Measurements from ENCODE around the gene TEKTIP1. TPM values are rescaled to one million over a fixed set of nuclear protein-coding genes. Genes with fewer than 3 reads are reported as not detected.

The TEKTIP1 gene
- total and polyA plus RNA-seq, 2 donors (not counting 1 experiment from before 2014, with no cell fraction given): 6.3 to 17.3 TPM

- peaks cover 0 to 34% of the 10 kb centered on the region in 2 experiments for H3K36me3 ChIP-seq (replicated peaks in 1 of 2; ENCODE audit: control extremely low read depth in 1 of 2, control insufficient read depth in 1 of 2, extremely low read depth in 1 of 2, insufficient read depth in 2 of 2, low read length in 1 of 2)
- Mint-ChIP-seq H3K9me3 (ENCODE audit: insufficient read depth) (no peaks in the 10 kb centered on the region), H3K27ac (no peak overlapping the region), H3K4me3 (no peak overlapping the region), H3K4me1 (peaks cover 1% of the 10 kb centered on the region), H3K27me3 (no peaks in the 10 kb centered on the region)
- no peaks in the 10 kb centered on the region for H3K4me1 ChIP-seq (ENCODE audit: control insufficient read depth in 2 of 2, insufficient read depth in 2 of 2, low read length in 2 of 2)
- H3K4me3 ChIP-seq (ENCODE audit: control extremely low read depth in 1 of 5, extremely low read depth in 1 of 5, insufficient read depth in 1 of 5, low read depth in 2 of 5, low read length in 4 of 5): no peak overlapping the region
- H4K20me1 ChIP-seq (ENCODE audit: control insufficient read depth, insufficient read depth, low read length, poor library complexity, severe bottlenecking): no peaks in the 10 kb centered on the region
- no peak overlapping the region for H2AFZ ChIP-seq (ENCODE audit: insufficient read depth, low read depth, low read length, poor library complexity, severe bottlenecking)
- no peak overlapping the region for H3K4me2 ChIP-seq (replicated peaks; ENCODE audit: low read depth, low read length, poor library complexity, severe bottlenecking)
- H3K27ac ChIP-seq (ENCODE audit: low read length in 2 of 2): no peak overlapping the region
- no peak for TF ChIP-seq CTCF (IDR thresholded peaks at IDR 0.05)
- no peak for TF ChIP-seq EZH2 (IDR thresholded peaks at IDR 0.05; ENCODE audit: borderline replicate concordance, insufficient read depth, low read depth, low read length, poor library complexity, severe bottlenecking)
- ChIA-PET POLR2A (no interaction called here), CTCF (no interaction called here)
- no peak for DNase-seq
- H3K79me2 ChIP-seq (ENCODE audit: control insufficient read depth, insufficient read depth, low read length): peaks cover 11% of the 10 kb centered on the region
- H3K9me3 ChIP-seq (ENCODE audit: control extremely low read depth in 1 of 3, control insufficient read depth in 2 of 3, insufficient read depth in 1 of 3, low read length in 2 of 3): no peaks in the 10 kb centered on the region
- intact Hi-C loops (cut with micrococcal nuclease): no loop called here
- ATAC-seq (ENCODE audit: low read depth): no peak
- 98% methylated on average over 12 of the region's 16 CpGs for WGBS (ENCODE audit: insufficient coverage)
- H3K9ac ChIP-seq (ENCODE audit: low read length): no peak overlapping the region
- no peaks in the 10 kb centered on the region for H3K27me3 ChIP-seq (replicated peaks in 1 of 4; ENCODE audit: control extremely low read depth in 1 of 4, control insufficient read depth in 3 of 4, insufficient read depth in 4 of 4, low read length in 3 of 4)
Measured at GRCh38 chr19:3492919-3493318, 46.1 kb upstream of the TEKTIP1 start.

DNA sequence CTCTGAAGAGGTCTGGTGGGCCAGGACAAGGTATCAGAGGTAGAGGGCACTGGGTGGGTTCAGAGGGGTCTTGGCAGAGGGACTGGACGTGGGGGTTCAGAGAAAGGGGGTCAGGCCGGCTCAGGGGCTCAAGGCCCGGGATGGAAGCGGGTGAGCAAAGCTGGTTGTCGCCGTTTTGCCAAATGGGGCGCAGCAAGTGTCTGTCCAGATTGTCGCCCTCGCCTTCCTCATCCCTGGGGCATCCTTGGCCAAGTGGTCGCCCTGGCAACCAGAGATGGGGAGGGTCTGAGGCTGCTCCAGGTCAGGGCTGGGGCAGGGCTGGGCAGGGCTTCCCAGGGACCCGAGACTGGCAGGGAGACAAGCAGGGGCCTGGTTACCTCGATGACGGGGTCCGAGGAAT, 45.3 kb upstream of the TEKTIP1 start:
- H3K9me3 Mint-ChIP-seq (ENCODE audit: insufficient read depth): no peaks in the 10 kb centered on the region
- peaks cover 2% of the 10 kb centered on the region for H3K4me1 Mint-ChIP-seq
- Histone ChIP-seq H3K79me2 (ENCODE audit: control insufficient read depth, insufficient read depth, low read length) (peaks cover 18% of the 10 kb centered on the region), H3K9ac (ENCODE audit: low read length) (no peak overlapping the region), H3K27ac (ENCODE audit: low read length in 2 of 2) (no peak overlapping the region), H3K4me1 (ENCODE audit: control insufficient read depth in 2 of 2, insufficient read depth in 2 of 2, low read length in 2 of 2) (no peaks in the 10 kb centered on the region), H3K27me3 (replicated peaks in 1 of 4; ENCODE audit: control extremely low read depth in 1 of 4, control insufficient read depth in 3 of 4, insufficient read depth in 4 of 4, low read length in 3 of 4) (no peaks in the 10 kb centered on the region), H2AFZ (ENCODE audit: insufficient read depth, low read depth, low read length, poor library complexity, severe bottlenecking) (no peak overlapping the region), H3K9me3 (ENCODE audit: control extremely low read depth in 1 of 3, control insufficient read depth in 2 of 3, insufficient read depth in 1 of 3, low read length in 2 of 3) (no peaks in the 10 kb centered on the region), H3K4me2 (replicated peaks; ENCODE audit: low read depth, low read length, poor library complexity, severe bottlenecking) (no peak overlapping the region), H4K20me1 (ENCODE audit: control insufficient read depth, insufficient read depth, low read length, poor library complexity, severe bottlenecking) (no peaks in the 10 kb centered on the region), H3K36me3 (replicated peaks in 1 of 2; ENCODE audit: control extremely low read depth in 1 of 2, control insufficient read depth in 1 of 2, extremely low read depth in 1 of 2, insufficient read depth in 2 of 2, low read length in 1 of 2) (peaks cover 0 to 34% of the 10 kb centered on the region in 2 experiments), H3K4me3 (ENCODE audit: control extremely low read depth in 1 of 5, extremely low read depth in 1 of 5, insufficient read depth in 1 of 5, low read depth in 2 of 5, low read length in 4 of 5) (no peak overlapping the region)
- no peaks in the 10 kb centered on the region for H3K27me3 Mint-ChIP-seq
- TF ChIP-seq EZH2 (IDR thresholded peaks at IDR 0.05; ENCODE audit: borderline replicate concordance, insufficient read depth, low read depth, low read length, poor library complexity, severe bottlenecking) (no peak), CTCF (IDR thresholded peaks at IDR 0.05) (no peak)
- intact Hi-C loops (cut with micrococcal nuclease): no loop called here
- POLR2A ChIA-PET: no interaction called here
- no peak overlapping the region for H3K4me3 Mint-ChIP-seq
- ATAC-seq (ENCODE audit: low read depth) (no peak), DNase-seq (no peak)
- no peak overlapping the region for H3K27ac Mint-ChIP-seq
- CTCF ChIA-PET: no interaction called here
- whole genome bisulfite sequencing (ENCODE audit: insufficient coverage): 95% methylated on average over 14 of the region's 14 CpGs

All from B cell (primary cell).